Endothelial cell of umbilical vein (primary cell): ENCODE results near the gene CD163. TPM values are rescaled to one million over a fixed set of nuclear protein-coding genes. Genes with fewer than 3 reads are reported as not detected.

ENCODE experiments used
- BruUV-seq: library from RNA; stranded (reverse); fragments of 400-500 nt; replicated peaks from 2 replicates; lab custom pipeline; 2021; lab: Mats Ljungman, UMichigan
- CTCF ChIA-PET: fragments of 300-600, 350-600 bp; sonication (Branson Sonifier 250); formaldehyde crosslinking; loops from one replicate; lab custom pipeline; 2021; ENCODE audit warnings: antibody characterized with exemption, inconsistent platforms; lab: Charles Lee
- POLR2A ChIA-PET: fragments of 300-600, 350-600 bp; sonication (Branson Sonifier 250); formaldehyde crosslinking; loops from one replicate; lab custom pipeline; 2021; ENCODE audit warnings: antibody characterized with exemption, inconsistent platforms; lab: Charles Lee
- DNase-seq: peaks from one replicate; pipeline ENCODE4 v3.0.0-alpha.2; 2011; ENCODE audit warnings: low read depth, low spot score
- FAIRE-seq: peaks from 2 replicates; lab custom pipeline; 2011; peaks lifted over from hg19 to GRCh38; lab: Jason Lieb, UNC
- H2AFZ ChIP-seq: 2 replicates; pipeline ENCODE4 v1.6.0; 2012; ENCODE audit warnings: low read depth, low read length, control low read depth, inconsistent platforms
- H3K27ac ChIP-seq: 2 replicates; pipeline ENCODE4 v1.5.1; 2011; ENCODE audit warnings: low read depth, mild to moderate bottlenecking, control low read depth, low read length, moderate library complexity; ENCODE audit not compliant: insufficient read depth
- H3K27me3 ChIP-seq, 2 experiments: 2 replicates each; pipeline versions ENCODE4 v1.6.0 to v1.6.1; 2011; ENCODE audit warnings: low read length in 2 of 2, mixed read lengths in 1 of 2; ENCODE audit not compliant: control insufficient read depth in 2 of 2, insufficient read depth in 2 of 2
- H3K36me3 ChIP-seq, 2 experiments: 2 replicates in 1 of 2; 3 replicates in 1 of 2; pipeline ENCODE4 v1.5.1; 2011; ENCODE audit warnings: low read length in 2 of 2, mild to moderate bottlenecking in 1 of 2, moderate library complexity in 1 of 2; ENCODE audit not compliant: control insufficient read depth in 2 of 2, insufficient read depth in 2 of 2; ENCODE audit errors: extremely low read depth in 1 of 2
- H3K4me1 ChIP-seq: 3 replicates; pipeline ENCODE4 v1.5.1; 2011; ENCODE audit warnings: mild to moderate bottlenecking, low read length; ENCODE audit not compliant: control insufficient read depth, insufficient read depth; ENCODE audit errors: extremely low read depth
- H3K4me2 ChIP-seq: 2 replicates; pipeline ENCODE4 v1.6.1; 2011; ENCODE audit warnings: low read length, control low read depth, mixed read lengths; ENCODE audit not compliant: insufficient read depth
- H3K4me3 ChIP-seq, 3 experiments: fragments of 200-600 bp in 1 of 3; sonication (generic), shearing (Covaris generic) in 1 of 3; replicated peaks in 1 of 3; 2 replicates each; pipeline ENCODE4 v1.5.1; 2011 to 2016; ENCODE audit warnings: control low read depth in 3 of 3, low read length in 3 of 3, mild to moderate bottlenecking in 2 of 3, inconsistent platforms in 1 of 3, low read depth in 1 of 3, moderate library complexity in 1 of 3; ENCODE audit not compliant: insufficient read depth in 1 of 3
- H3K79me2 ChIP-seq: 2 replicates; pipeline ENCODE4 v1.6.0; 2012; ENCODE audit warnings: low read length, inconsistent platforms; ENCODE audit not compliant: control insufficient read depth, insufficient read depth
- H3K9ac ChIP-seq: replicated peaks from 2 replicates; pipeline ENCODE3; 2011; ENCODE audit warnings: low read length, control low read depth; ENCODE audit not compliant: insufficient read depth; ENCODE audit errors: extremely low read depth
- H3K9me1 ChIP-seq: replicated peaks from 3 replicates; pipeline ENCODE4 v1.6.0; 2011; ENCODE audit warnings: mild to moderate bottlenecking, low read length; ENCODE audit not compliant: control insufficient read depth, insufficient read depth; ENCODE audit errors: extremely low read depth
- H3K9me3 ChIP-seq: replicated peaks from 2 replicates; pipeline ENCODE4 v1.5.1; 2012; ENCODE audit warnings: low read length, inconsistent platforms; ENCODE audit not compliant: control insufficient read depth, insufficient read depth
- H4K20me1 ChIP-seq: replicated peaks from 2 replicates; pipeline ENCODE3; 2011; ENCODE audit warnings: mild to moderate bottlenecking, low read length; ENCODE audit not compliant: control insufficient read depth, insufficient read depth; ENCODE audit errors: extremely low read depth
- CTCF ChIP-seq, 2 donors: IDR thresholded peaks; 1 replicate in 1 of 2; 2 replicates in 1 of 2; pipeline ENCODE4 v1.5.1; 2011; ENCODE audit warnings: low read length in 2 of 2, mild to moderate bottlenecking in 2 of 2, moderate library complexity in 2 of 2, control low read depth in 1 of 2, inconsistent platforms in 1 of 2, low read depth in 1 of 2; ENCODE audit not compliant: insufficient read depth in 1 of 2; ENCODE audit errors: extremely low read depth in 1 of 2
- GATA2 ChIP-seq: IDR thresholded peaks from 2 replicates; pipeline ENCODE4 v1.7.0; 2011; ENCODE audit warnings: low read depth, mild to moderate bottlenecking, moderate library complexity, mixed read lengths, low read length; ENCODE audit not compliant: insufficient read length, insufficient read depth
- JUN ChIP-seq: IDR thresholded peaks from 2 replicates; pipeline ENCODE4 v1.6.1; 2011; ENCODE audit warnings: borderline replicate concordance, low read depth; ENCODE audit not compliant: insufficient read length, insufficient read depth
- MAX ChIP-seq: IDR thresholded peaks from 2 replicates; pipeline ENCODE4 v1.6.1; 2011; ENCODE audit not compliant: insufficient read depth, insufficient read length
- MYC ChIP-seq: IDR thresholded peaks from one replicate; pipeline ENCODE4 v1.6.1; 2011; ENCODE audit warnings: mild to moderate bottlenecking, low read depth, low read length
- POLR2A ChIP-seq: IDR thresholded peaks from 2 replicates; pipeline ENCODE4 v1.6.1; 2012; ENCODE audit warnings: low read depth, mild to moderate bottlenecking, control low read depth, low read length
- POLR2AphosphoS5 ChIP-seq: IDR thresholded peaks from 2 replicates; pipeline ENCODE4 v1.6.1; 2012; ENCODE audit warnings: low read depth, mild to moderate bottlenecking, control low read depth, low read length, moderate library complexity; ENCODE audit not compliant: insufficient read depth
- dilution Hi-C: fragments of 300-500 bp; cut with MboI; formaldehyde crosslinking; loops from one replicate; pipeline ENCODE4 v1.15.0; 2019; ENCODE audit warnings: low sequenced_read_pairs; ENCODE audit not compliant: extremely low pct_ligation_motif_present
- intact Hi-C: fragments of 100-400 bp; cut with micrococcal nuclease; formaldehyde crosslinking; loops from one replicate; pipeline ENCODE4 v1.10.0; 2022
- polyA plus RNA-seq, 4 experiments: library from polyadenylated mRNA; depleted of rRNA in 3 of 4; stranded (reverse) in 3 of 4; unstranded in 1 of 4; fragments of >200 nt; gene quantifications; 2 replicates each; pipeline versions ENCODE4 v1.2.1 to v1.2.3, GENCODE V29; 2011 to 2012; ENCODE audit warnings: missing spikeins in 1 of 4
- total RNA-seq: library from RNA; stranded (reverse); gene quantifications from 2 replicates; pipeline ENCODE4 v1.2.3, GENCODE V29; 2021

The CD163 gene
- total and polyA plus RNA-seq, 2 donors (not counting 3 experiments of a cell fraction or from before 2014, with no cell fraction given): not detected

- no peaks in the 10 kb centered on the region for H3K36me3 ChIP-seq
- POLR2A ChIA-PET: no interaction called here
- H3K4me3 ChIP-seq: no peak overlapping the region
Observed at GRCh38 chr12:7448099-7448498, 55.5 kb downstream of the CD163 start.

More at GRCh38 chr12:7448099-7448498, 55.5 kb downstream of the CD163 start:
- no peak overlapping the region for H3K9ac ChIP-seq
- H3K27me3 ChIP-seq: peaks cover 0 to 3% of the 10 kb centered on the region in 2 experiments
- BruUV-seq: no TSS peak
- no peaks in the 10 kb centered on the region for H3K79me2 ChIP-seq
- dilution Hi-C loops: no loop called here
- H3K27ac ChIP-seq: no peak overlapping the region
- H2AFZ ChIP-seq: no peak overlapping the region
- CTCF ChIA-PET: no interaction called here
- no peaks in the 10 kb centered on the region for H3K9me3 ChIP-seq
- TF ChIP-seq MAX (no peak), JUN (no peak), POLR2AphosphoS5 (no peak), GATA2 (no peak), POLR2A (no peak), CTCF (IDR thresholded peaks at IDR 0.05; ENCODE audit: extremely low read depth in 1 of 2, insufficient read depth in 1 of 2, low read depth in 1 of 2, low read length in 2 of 2) (no peak), MYC (no peak)
- DNase-seq: no peak
- H3K4me1 ChIP-seq: peaks cover 6% of the 10 kb centered on the region
- no peaks in the 10 kb centered on the region for H4K20me1 ChIP-seq
- intact Hi-C loops: no loop called here
- H3K4me2 ChIP-seq: no peak overlapping the region
- FAIRE-seq: no peak
- H3K9me1 ChIP-seq: no peaks in the 10 kb centered on the region
